Right lobe of liver (tissue), 6 donors: ENCODE results near the gene AMZ2. TPM values are rescaled to one million over a fixed set of nuclear protein-coding genes. Genes with fewer than 3 reads are reported as not detected.

Experiments used
- ATAC-seq, 4 donors: fragments of 200-7000 bp; cut with Tn5 transposase; one replicate each; pipeline ENCODE4 v1.9.1; 2020; ENCODE audit warnings: mild to moderate bottlenecking in 4 of 4, moderate library complexity in 4 of 4
- DNase-seq, 3 donors: peaks; one replicate each; pipeline ENCODE4 v3.0.0-alpha.2; 2020
- H3K27ac ChIP-seq, 3 donors: fragments of 200-600 bp; one replicate each; pipeline ENCODE4 v1.8.0; 2022
- H3K27me3 ChIP-seq, 2 donors: fragments of 200-600 bp; one replicate each; pipeline ENCODE4 v1.8.0; 2022
- H3K36me3 ChIP-seq, 4 donors: fragments of 200-600 bp; sonication (generic) in 1 of 4; one replicate each; pipeline versions ENCODE4 v1.5.1 to v1.8.0; 2017 to 2022; ENCODE audit warnings: control low read depth in 1 of 4
- H3K4me1 ChIP-seq, 4 donors: fragments of 200-600 bp; sonication (generic) in 1 of 4; one replicate each; pipeline versions ENCODE4 v1.5.1 to v1.8.0; 2017 to 2022; ENCODE audit warnings: control low read depth in 1 of 4
- H3K4me3 ChIP-seq, 3 donors: fragments of 200-600 bp; one replicate each; pipeline ENCODE4 v1.8.0; 2022
- H3K9me3 ChIP-seq, 4 donors: fragments of 200-600 bp; sonication (generic) in 1 of 4; one replicate each; pipeline versions ENCODE4 v1.5.1 to v1.8.0; 2017 to 2022; ENCODE audit warnings: control low read depth in 1 of 4
- POLR2A ChIP-seq: fragments of 450-650 bp; IDR thresholded peaks from one replicate; pipeline ENCODE4 v1.6.1; 2017; ENCODE audit warnings: antibody characterized with exemption, mild to moderate bottlenecking
- WGBS: methylation state at CpG from one replicate; pipeline ENCODE4 v1.1.6; 2018; ENCODE audit warnings: low coverage, low lambda C conversion rate; ENCODE audit not compliant: insufficient coverage; ENCODE audit errors: missing lambda C conversion rate; 5-methylcytosine and 5-hydroxymethylcytosine counted together
- intact Hi-C, 2 donors: fragments of 100-400 bp; cut with DNase I; formaldehyde crosslinking; loops; one replicate each; pipeline versions ENCODE4 v1.11.2 to v1.14.1; 2022
- total RNA-seq, 6 experiments: library from RNA; depleted of rRNA in 2 of 6; stranded (reverse); fragments of >200 nt in 2 of 6; fragmentation: NEBNext Ultra II Directional in 3 of 6; extraction: Animal tissue kit (Norgen Biotek cat#: 25700) in 3 of 6; gene quantifications; one replicate each; pipeline versions ENCODE4 v1.1.0 to v1.2.4, GENCODE V29; 2016 to 2023
- TF ChIP-seq, protein P1 (sequence below), 4 donors: fragments of 200-600 bp in 3 of 4; fragments of 450-650 bp in 1 of 4; IDR thresholded peaks; one replicate each; pipeline versions ENCODE4 v1.5.1 to v1.8.0; 2016 to 2022; ENCODE audit warnings: antibody characterized with exemption in 4 of 4, mild to moderate bottlenecking in 2 of 4
- donor health status: DM: no; HTN: yes; CAD: no.
- donor health status: DM: no; HTN: no; CAD: no.
- donor health status: DM: no; HTN: no; CAD: no.
- donor health status: DM: no; HTN: yes; CAD: no.
- donor health status: DM: no; HTN: yes; CAD: no.

AMZ2 gene
- total RNA-seq, 6 experiments from 2014 or later, result 15.3 to 31.2 (median 18.2) TPM

DNA sequence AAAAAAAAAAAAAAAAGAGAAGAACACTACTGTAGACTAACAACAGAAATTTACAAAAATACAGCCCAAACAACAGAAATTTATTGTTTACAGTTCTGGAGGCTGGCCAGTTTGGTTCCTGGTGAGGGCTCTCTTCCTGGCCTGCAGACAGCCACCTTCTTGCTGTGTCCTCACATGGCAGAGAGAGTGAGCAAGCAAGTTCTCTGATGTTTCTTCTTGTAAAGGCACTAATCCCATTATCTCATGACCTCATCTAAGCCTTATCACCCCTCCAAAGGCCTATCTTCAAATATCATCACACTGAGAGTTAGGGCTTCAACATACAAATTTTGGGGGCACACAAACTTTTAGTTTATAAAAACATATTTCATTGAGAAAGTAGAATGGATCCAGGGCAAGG, 50.8 kb downstream of the AMZ2 start:
- no peak overlapping the region for H3K4me3 ChIP-seq
- DNase-seq (no peak), ATAC-seq (no peak)
- H3K27me3 ChIP-seq, result no peaks in the 10 kb centered on the region
- intact Hi-C loops, result no loop called here
- H3K27ac ChIP-seq, result no peak overlapping the region
- H3K9me3 ChIP-seq, result no peaks in the 10 kb centered on the region
- H3K36me3 ChIP-seq, result no peaks in the 10 kb centered on the region
- H3K4me1 ChIP-seq, result no peaks in the 10 kb centered on the region
- TF ChIP-seq, protein P1, sequence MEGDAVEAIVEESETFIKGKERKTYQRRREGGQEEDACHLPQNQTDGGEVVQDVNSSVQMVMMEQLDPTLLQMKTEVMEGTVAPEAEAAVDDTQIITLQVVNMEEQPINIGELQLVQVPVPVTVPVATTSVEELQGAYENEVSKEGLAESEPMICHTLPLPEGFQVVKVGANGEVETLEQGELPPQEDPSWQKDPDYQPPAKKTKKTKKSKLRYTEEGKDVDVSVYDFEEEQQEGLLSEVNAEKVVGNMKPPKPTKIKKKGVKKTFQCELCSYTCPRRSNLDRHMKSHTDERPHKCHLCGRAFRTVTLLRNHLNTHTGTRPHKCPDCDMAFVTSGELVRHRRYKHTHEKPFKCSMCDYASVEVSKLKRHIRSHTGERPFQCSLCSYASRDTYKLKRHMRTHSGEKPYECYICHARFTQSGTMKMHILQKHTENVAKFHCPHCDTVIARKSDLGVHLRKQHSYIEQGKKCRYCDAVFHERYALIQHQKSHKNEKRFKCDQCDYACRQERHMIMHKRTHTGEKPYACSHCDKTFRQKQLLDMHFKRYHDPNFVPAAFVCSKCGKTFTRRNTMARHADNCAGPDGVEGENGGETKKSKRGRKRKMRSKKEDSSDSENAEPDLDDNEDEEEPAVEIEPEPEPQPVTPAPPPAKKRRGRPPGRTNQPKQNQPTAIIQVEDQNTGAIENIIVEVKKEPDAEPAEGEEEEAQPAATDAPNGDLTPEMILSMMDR (IDR thresholded peaks at IDR 0.05), result no peak
- TF ChIP-seq POLR2A, result no peak

DNA sequence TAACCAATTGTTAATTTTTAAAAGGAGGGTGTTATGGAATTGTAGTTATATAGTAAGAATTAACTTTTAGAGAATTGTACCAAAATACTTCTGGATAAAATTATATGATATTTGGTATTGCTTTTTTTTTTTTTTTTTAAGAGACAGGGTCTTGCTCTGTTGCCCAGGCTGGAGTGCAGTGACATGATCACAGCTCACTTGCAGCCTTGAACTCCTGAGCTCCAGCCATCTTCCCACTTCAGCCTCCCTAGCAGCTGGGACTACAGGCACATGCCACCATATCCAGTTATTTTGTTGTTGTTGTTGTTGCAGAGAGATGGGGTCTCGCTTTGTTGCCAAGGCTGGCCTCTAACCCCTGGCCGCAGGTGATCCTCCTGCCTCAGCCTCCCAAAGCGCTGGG, 52.0 kb downstream of the AMZ2 start:
- intact Hi-C loops, result no loop called here
- ATAC-seq (no peak), DNase-seq (no peak)
- Histone ChIP-seq H3K27me3 (no peaks in the 10 kb centered on the region), H3K36me3 (no peaks in the 10 kb centered on the region), H3K4me1 (peaks cover 0 to 4% (median 1%) of the 10 kb centered on the region in 4 donors), H3K9me3 (no peaks in the 10 kb centered on the region), H3K4me3 (no peak overlapping the region), H3K27ac (no peak overlapping the region)
- 86% methylated on average over 2 of the region's 3 CpGs for WGBS
- TF ChIP-seq POLR2A, result no peak
- TF ChIP-seq, protein P1 (IDR thresholded peaks at IDR 0.05), result no peak

DNA sequence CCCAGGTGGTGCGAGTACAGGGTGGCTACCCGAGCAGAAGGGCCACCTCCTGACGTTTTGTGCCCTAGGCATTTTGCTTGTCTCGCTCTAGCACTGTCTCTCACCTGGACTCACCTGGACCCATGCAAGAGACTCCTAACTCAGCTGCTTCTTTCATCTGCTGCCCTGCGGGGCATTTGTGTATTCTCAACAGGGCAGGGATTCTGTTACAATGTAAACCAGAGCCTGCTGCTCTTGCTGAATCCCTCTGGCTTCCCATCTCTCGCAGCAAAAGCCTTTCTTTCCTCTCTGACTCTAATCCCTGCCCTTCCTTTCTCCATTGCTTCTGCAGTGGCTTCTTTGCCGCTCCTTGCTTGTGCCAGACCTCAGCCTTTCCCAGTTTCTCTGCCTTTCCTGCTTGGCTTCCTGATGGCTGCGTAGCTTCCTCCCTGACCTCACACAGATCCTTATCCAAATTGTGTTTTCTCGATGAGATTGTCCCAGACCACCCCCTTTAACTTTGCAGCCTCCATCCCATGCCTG, 53.7 kb downstream of the AMZ2 start:
- TF ChIP-seq POLR2A, result no peak
- TF ChIP-seq, protein P1 (IDR thresholded peaks at IDR 0.05), result no peak
- intact Hi-C loops, result no loop called here
- ATAC-seq (no peak), DNase-seq (no peak)
- no peaks in the 10 kb centered on the region for H3K9me3 ChIP-seq
- H3K36me3 ChIP-seq, result no peaks in the 10 kb centered on the region
- H3K27me3 ChIP-seq, result no peaks in the 10 kb centered on the region
- no peak overlapping the region for H3K27ac ChIP-seq
- WGBS, result 70% methylated on average over 6 of the region's 9 CpGs
- peaks cover 0 to 12% (median 5%) of the 10 kb centered on the region in 4 donors for H3K4me1 ChIP-seq
- H3K4me3 ChIP-seq, result no peak overlapping the region

DNA sequence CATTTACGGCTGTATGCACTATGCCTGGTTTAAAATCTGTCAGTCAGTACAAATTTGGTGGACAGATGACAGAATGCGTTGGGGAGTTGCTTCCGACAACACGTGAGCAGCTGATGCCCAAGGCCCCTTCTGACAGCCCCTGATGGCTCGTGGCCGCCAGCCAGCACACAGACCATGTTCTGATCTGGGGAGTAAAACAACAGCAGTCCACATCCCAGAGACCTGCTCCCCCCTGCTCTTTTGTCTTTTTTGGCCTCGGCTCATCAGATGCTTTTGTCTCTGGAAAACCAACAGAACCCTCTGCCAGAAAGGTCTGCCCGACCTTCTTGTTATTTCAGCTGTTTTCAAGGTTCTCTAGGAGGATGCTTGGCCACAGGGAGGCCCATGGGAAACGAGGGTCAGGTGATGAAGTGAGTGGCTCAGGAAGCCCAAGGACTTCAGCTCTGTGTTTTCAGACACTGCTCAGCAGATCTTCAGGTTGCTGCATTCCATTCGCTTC, 54.3 kb downstream of the AMZ2 start:
- intact Hi-C loops, result no loop called here
- H3K27me3 ChIP-seq, result no peaks in the 10 kb centered on the region
- H3K9me3 ChIP-seq, result no peaks in the 10 kb centered on the region
- TF ChIP-seq, protein P1 (IDR thresholded peaks at IDR 0.05), result no peak
- no peak for TF ChIP-seq POLR2A
- no peak for ATAC-seq
- H3K27ac ChIP-seq, result no peak overlapping the region
- H3K4me1 ChIP-seq, result peaks cover 0 to 12% (median 5%) of the 10 kb centered on the region in 4 donors
- WGBS, result 71% methylated on average over 3 of the region's 10 CpGs
- H3K4me3 ChIP-seq, result no peak overlapping the region
- no peaks in the 10 kb centered on the region for H3K36me3 ChIP-seq
- no peak for DNase-seq

DNA sequence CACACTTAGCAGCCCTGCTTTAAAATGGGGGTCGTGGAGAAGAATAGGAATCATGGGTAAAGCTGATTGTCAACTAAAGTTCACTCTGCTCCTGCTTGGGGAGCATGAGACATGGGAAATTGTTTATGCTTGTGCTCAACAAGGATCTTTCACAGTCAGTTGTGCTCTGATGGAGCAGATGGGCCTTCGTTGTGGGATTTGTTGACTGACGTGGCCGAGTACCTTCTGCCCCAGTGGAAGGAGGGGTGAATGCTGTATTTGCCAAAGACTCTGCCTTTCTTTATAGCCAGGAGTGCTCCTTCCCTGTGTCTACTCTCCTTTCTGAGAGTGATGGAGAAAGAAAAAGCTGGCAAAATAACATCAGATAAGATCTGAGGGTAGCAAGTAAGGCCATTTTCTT, 54.8 kb downstream of the AMZ2 start:
- no peak for DNase-seq
- Histone ChIP-seq H3K4me3 (no peak overlapping the region), H3K27ac (no peak overlapping the region), H3K4me1 (peaks cover 0 to 12% (median 5%) of the 10 kb centered on the region in 4 donors), H3K27me3 (no peaks in the 10 kb centered on the region), H3K36me3 (no peaks in the 10 kb centered on the region), H3K9me3 (no peaks in the 10 kb centered on the region)
- no peak for ATAC-seq
- no peak for TF ChIP-seq POLR2A
- TF ChIP-seq, protein P1 (IDR thresholded peaks at IDR 0.05), result no peak
- intact Hi-C loops, result no loop called here
- 56% methylated on average over 4 of the region's 4 CpGs for WGBS
